DND-41 (cell line): ENCODE results near the gene C3orf62.

Source experiments
- ATAC-seq: fragments of 200-7000 bp; cut with Tn5 transposase; 3 replicates; pipeline ENCODE4 v1.9.1; 2021; ENCODE audit warnings: low read depth; ENCODE audit not compliant: insufficient read depth
- DNase-seq: peaks from one replicate; pipeline ENCODE4 v3.0.0-alpha.2; 2020
- H2AFZ ChIP-seq: 2 replicates; pipeline ENCODE4 v1.6.0; 2012; ENCODE audit warnings: low read depth, low read length
- H3K27ac ChIP-seq: 2 replicates; pipeline ENCODE4 v1.5.1; 2012; ENCODE audit warnings: low read length, inconsistent platforms
- H3K27me3 ChIP-seq: fragments of 200-600 bp; sonication (generic); 2 replicates; pipeline ENCODE4 v1.6.0; 2012; ENCODE audit warnings: low read length, mild to moderate bottlenecking, inconsistent platforms; ENCODE audit not compliant: insufficient read depth, poor library complexity
- H3K36me3 ChIP-seq: 2 replicates; pipeline ENCODE4 v1.5.1; 2012; ENCODE audit warnings: low read length, inconsistent platforms; ENCODE audit not compliant: insufficient read depth
- H3K4me1 ChIP-seq: 2 replicates; pipeline ENCODE4 v1.5.1; 2012; ENCODE audit warnings: mild to moderate bottlenecking, low read length; ENCODE audit not compliant: insufficient read depth
- H3K4me2 ChIP-seq: 2 replicates; pipeline ENCODE4 v1.6.0; 2012; ENCODE audit warnings: mild to moderate bottlenecking, moderate library complexity, low read length, inconsistent platforms; ENCODE audit not compliant: insufficient read depth
- H3K4me3 ChIP-seq, 2 experiments: fragments of 200-600 bp in 1 of 2; shearing (Covaris generic) in 1 of 2; 2 replicates each; pipeline ENCODE4 v1.5.1; 2012 to 2016; ENCODE audit warnings: inconsistent platforms in 2 of 2, low read length in 2 of 2, mild to moderate bottlenecking in 2 of 2, low read depth in 1 of 2, moderate library complexity in 1 of 2
- H3K79me2 ChIP-seq: 2 replicates; pipeline ENCODE4 v1.6.0; 2012; ENCODE audit warnings: low read length, inconsistent platforms; ENCODE audit not compliant: insufficient read depth
- H3K9ac ChIP-seq: 2 replicates; pipeline ENCODE4 v1.6.0; 2012; ENCODE audit warnings: low read depth, mild to moderate bottlenecking, inconsistent platforms, low read length, moderate library complexity
- H3K9me3 ChIP-seq: 2 replicates; pipeline ENCODE4 v1.5.1; 2012; ENCODE audit warnings: low read length, moderate library complexity, mild to moderate bottlenecking, inconsistent platforms; ENCODE audit not compliant: insufficient read depth, severe bottlenecking
- H4K20me1 ChIP-seq: 2 replicates; pipeline ENCODE4 v1.6.0; 2012; ENCODE audit warnings: low read length; ENCODE audit not compliant: insufficient read depth
- EZH2 ChIP-seq: IDR thresholded peaks from 3 replicates; pipeline ENCODE4 v1.6.1; 2012; ENCODE audit warnings: borderline replicate concordance, low read depth, mild to moderate bottlenecking, moderate library complexity, low read length, inconsistent platforms; ENCODE audit not compliant: severe bottlenecking
- TF ChIP-seq, protein P1 (sequence below): IDR thresholded peaks from 2 replicates; pipeline ENCODE4 v1.5.1; 2012; ENCODE audit warnings: borderline replicate concordance, low read length, moderate library complexity, mild to moderate bottlenecking; ENCODE audit not compliant: poor library complexity, severe bottlenecking; ENCODE audit errors: extremely low read depth

Gene C3orf62

GRCh38 chr3:49313896-49314688, 37.1 kb upstream of the C3orf62 start:
- Histone ChIP-seq H3K79me2 (no peaks in the 10 kb centered on the region), H3K27me3 (no peaks in the 10 kb centered on the region), H3K4me2 (no peak overlapping the region), H3K27ac (no peak overlapping the region), H2AFZ (no peak overlapping the region), H3K4me3 (no peak overlapping the region), H3K9ac (no peak overlapping the region), H3K9me3 (no peaks in the 10 kb centered on the region), H3K36me3 (peaks cover 72% of the 10 kb centered on the region), H3K4me1 (no peaks in the 10 kb centered on the region), H4K20me1 (0 out of 2 replicates have a peak, but pooled peaks cover 4% of the 10 kb centered on the region)
- ATAC-seq (no peak), DNase-seq (no peak)
- no peak for TF ChIP-seq EZH2
- TF ChIP-seq, protein P1, sequence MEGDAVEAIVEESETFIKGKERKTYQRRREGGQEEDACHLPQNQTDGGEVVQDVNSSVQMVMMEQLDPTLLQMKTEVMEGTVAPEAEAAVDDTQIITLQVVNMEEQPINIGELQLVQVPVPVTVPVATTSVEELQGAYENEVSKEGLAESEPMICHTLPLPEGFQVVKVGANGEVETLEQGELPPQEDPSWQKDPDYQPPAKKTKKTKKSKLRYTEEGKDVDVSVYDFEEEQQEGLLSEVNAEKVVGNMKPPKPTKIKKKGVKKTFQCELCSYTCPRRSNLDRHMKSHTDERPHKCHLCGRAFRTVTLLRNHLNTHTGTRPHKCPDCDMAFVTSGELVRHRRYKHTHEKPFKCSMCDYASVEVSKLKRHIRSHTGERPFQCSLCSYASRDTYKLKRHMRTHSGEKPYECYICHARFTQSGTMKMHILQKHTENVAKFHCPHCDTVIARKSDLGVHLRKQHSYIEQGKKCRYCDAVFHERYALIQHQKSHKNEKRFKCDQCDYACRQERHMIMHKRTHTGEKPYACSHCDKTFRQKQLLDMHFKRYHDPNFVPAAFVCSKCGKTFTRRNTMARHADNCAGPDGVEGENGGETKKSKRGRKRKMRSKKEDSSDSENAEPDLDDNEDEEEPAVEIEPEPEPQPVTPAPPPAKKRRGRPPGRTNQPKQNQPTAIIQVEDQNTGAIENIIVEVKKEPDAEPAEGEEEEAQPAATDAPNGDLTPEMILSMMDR: no peak

DNA sequence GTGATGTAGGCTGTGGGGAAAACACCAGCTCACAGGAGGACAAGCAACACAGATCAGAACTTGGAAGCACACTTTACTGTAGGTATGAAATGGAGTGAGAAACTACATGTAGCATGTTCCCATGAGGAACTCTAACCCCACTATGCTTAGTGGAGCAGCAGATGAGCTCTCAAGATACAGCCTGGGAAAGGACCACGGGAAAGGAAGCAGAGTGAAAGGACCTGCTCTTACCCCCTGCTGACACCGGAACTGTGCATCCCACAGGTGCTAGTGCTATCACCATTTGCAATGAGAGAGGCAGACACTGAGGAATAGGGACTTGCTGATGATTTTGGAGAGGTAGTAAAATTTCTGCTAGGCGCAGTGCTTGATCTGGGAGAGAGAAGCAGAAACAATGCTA, 34.3 kb upstream of the C3orf62 start:
- Histone ChIP-seq H3K4me3 (no peak overlapping the region), H3K4me1 (no peaks in the 10 kb centered on the region), H3K27ac (no peak overlapping the region), H4K20me1 (0 out of 2 replicates have a peak, but pooled peaks cover 4% of the 10 kb centered on the region), H3K4me2 (no peak overlapping the region), H3K27me3 (no peaks in the 10 kb centered on the region), H3K36me3 (peaks cover 72% of the 10 kb centered on the region), H2AFZ (no peak overlapping the region), H3K9ac (no peak overlapping the region), H3K79me2 (no peaks in the 10 kb centered on the region), H3K9me3 (no peaks in the 10 kb centered on the region)
- TF ChIP-seq, protein P1: no peak
- TF ChIP-seq EZH2: no peak
- DNase-seq (no peak), ATAC-seq (no peak)

DNA sequence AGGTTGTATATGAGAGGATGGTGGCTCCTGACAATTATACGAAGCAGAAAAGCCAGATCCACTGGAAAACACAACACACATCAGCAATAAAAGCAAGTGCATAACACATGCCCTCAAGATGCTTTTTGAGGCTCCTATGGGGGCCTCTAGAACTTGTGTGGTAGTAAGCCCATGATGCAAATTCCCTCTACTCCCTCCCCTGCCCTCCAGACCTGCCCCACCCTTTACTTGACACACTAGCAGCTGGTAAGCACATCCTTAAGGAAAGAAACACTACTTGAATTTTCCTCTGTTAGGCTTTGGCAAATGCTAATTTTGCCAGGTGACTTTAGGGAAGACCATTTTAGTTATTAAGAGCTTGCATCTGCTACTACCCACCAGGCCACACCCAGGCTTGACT, 33.6 kb upstream of the C3orf62 start:
- Histone ChIP-seq H2AFZ (no peak overlapping the region), H3K9ac (no peak overlapping the region), H3K9me3 (no peaks in the 10 kb centered on the region), H3K36me3 (peaks cover 74% of the 10 kb centered on the region), H3K27ac (no peak overlapping the region), H3K4me3 (no peak overlapping the region), H3K27me3 (no peaks in the 10 kb centered on the region), H3K4me2 (no peak overlapping the region), H4K20me1 (0 out of 2 replicates have a peak, but pooled peaks cover 4% of the 10 kb centered on the region), H3K79me2 (no peaks in the 10 kb centered on the region), H3K4me1 (no peaks in the 10 kb centered on the region)
- TF ChIP-seq EZH2: no peak
- TF ChIP-seq, protein P1: no peak
- no peak for ATAC-seq
- no peak for DNase-seq
